HG02943 (cell line): ENCODE results near the gene SMTN.
A peak's percentile ranks its signal among the peaks of the same experiment; 100 is the strongest.
"Not testable (repeated sequence)": the region's sequence is repeated elsewhere in the genome, so short reads cannot be mapped to it uniquely, and the experiment has no call there.

Source experiments
- ATAC-seq: cut with Tn5 transposase; IDR thresholded peaks from one replicate; pipeline ENCODE4 v1.9.1; 2021; ENCODE audit warnings: mild to moderate bottlenecking, low read depth, moderate library complexity; ENCODE audit not compliant: unreplicated experiment

The SMTN gene

GRCh38 chr22:31080848-31081649, at the start of gene SMTN:
Gene SMTN, plus strand, starts transcription at chr22:31081318. Its CDS starts 1,941 bp downstream, at chr22:31083259.
- peak; percentile 49 for ATAC-seq

GRCh38 chr22:31036671-31037550, 44.2 kb upstream of the SMTN start:
- no peak for ATAC-seq

- ATAC-seq = no peak
Measured at GRCh38 chr22:31038686-31039085, 42.4 kb upstream of the SMTN start.

- ATAC-seq = no peak
Measured at GRCh38 chr22:31039393-31039792, 41.7 kb upstream of the SMTN start.

- ATAC-seq = no peak
Measured at GRCh38 chr22:31040542-31041398, 40.3 kb upstream of the SMTN start.

GRCh38 chr22:31044262-31044861, 36.8 kb upstream of the SMTN start:
- ATAC-seq = no peak

- no peak for ATAC-seq
Measured at GRCh38 chr22:31045900-31046538, 35.1 kb upstream of the SMTN start.

- ATAC-seq = no peak
Measured at GRCh38 chr22:31046539-31047226, 34.4 kb upstream of the SMTN start.

- no peak for ATAC-seq
Measured at GRCh38 chr22:31048570-31048969, 32.5 kb upstream of the SMTN start.

GRCh38 chr22:31049815-31050420, 31.2 kb upstream of the SMTN start:
- no peak for ATAC-seq

- no peak for ATAC-seq
Measured at GRCh38 chr22:31055117-31055634, 25.9 kb upstream of the SMTN start.

GRCh38 chr22:31055635-31056159, 25.4 kb upstream of the SMTN start:
- no peak for ATAC-seq

GRCh38 chr22:31056986-31057599, 24.0 kb upstream of the SMTN start:
- no peak for ATAC-seq

GRCh38 chr22:31059663-31060062, 21.5 kb upstream of the SMTN start:
- not testable (repeated sequence) for ATAC-seq

GRCh38 chr22:31062566-31063230, 18.4 kb upstream of the SMTN start:
- no peak for ATAC-seq

- no peak for ATAC-seq
Measured at GRCh38 chr22:31064369-31064768, 16.7 kb upstream of the SMTN start.

- no peak for ATAC-seq
Measured at GRCh38 chr22:31068970-31069369, 12.1 kb upstream of the SMTN start.
